Measurements from ENCODE around the gene GRK3.

- TF ChIP-seq FOXM1 (IDR thresholded peaks at IDR 0.05; ENCODE audit: borderline replicate concordance) = no peak
- TF ChIP-seq LEF1 (IDR thresholded peaks at IDR 0.05; ENCODE audit: borderline replicate concordance) = no peak
- TF ChIP-seq ARNT (IDR thresholded peaks at IDR 0.05) = no peak
- no peak for TF ChIP-seq SP1 (IDR thresholded peaks at IDR 0.05)
- no peak for TF ChIP-seq ZNF384 (IDR thresholded peaks at IDR 0.05)
Measured at GRCh38 chr22:25658633-25659032, 94.2 kb downstream of the GRK3 start.
